WI38 (cell line): ENCODE results near the gene HEPH.
"Not testable (repeated sequence)": the region's sequence is repeated elsewhere in the genome, so short reads cannot be mapped to it uniquely, and the experiment has no call there.

Experiments
- H3K4me3 ChIP-seq: 2 replicates; pipeline ENCODE4 v1.5.1; 2011; ENCODE audit warnings: low read depth, mild to moderate bottlenecking, control low read depth, low read length
- CTCF ChIP-seq: IDR thresholded peaks from 2 replicates; pipeline ENCODE4 v1.5.1; 2012; ENCODE audit warnings: low read depth, mild to moderate bottlenecking, control low read depth, low read length

Gene HEPH

GRCh38 chrX:66232296-66232695, 68.2 kb downstream of the HEPH start:
- H3K4me3 ChIP-seq, result no peak overlapping the region
- TF ChIP-seq CTCF, result no peak

- no peak for TF ChIP-seq CTCF
- H3K4me3 ChIP-seq, result no peak overlapping the region
These were observed 69.2 kb downstream of the HEPH start for GRCh38 chrX:66233209-66233608.

GRCh38 chrX:66233904-66234303, 69.9 kb downstream of the HEPH start:
- not testable (repeated sequence) for H3K4me3 ChIP-seq

- H3K4me3 ChIP-seq, result no peak overlapping the region
- no peak for TF ChIP-seq CTCF
These were observed 91.4 kb downstream of the HEPH start for GRCh38 chrX:66255359-66255967.

- no peak for TF ChIP-seq CTCF
- no peak overlapping the region for H3K4me3 ChIP-seq
These were observed 98.8 kb downstream of the HEPH start for GRCh38 chrX:66262807-66263206.
